Fibroblast of skin of back (primary cell): Measurements from ENCODE around the gene HNRNPUL1.
"Not testable (repeated sequence)": the region's sequence is repeated elsewhere in the genome, so short reads cannot be mapped to it uniquely, and the experiment has no call there.

ENCODE experiments used
- DNase-seq: peaks from one replicate; pipeline ENCODE4 v3.0.0-alpha.2; 2013

The HNRNPUL1 gene

GRCh38 chr19:41327576-41328156 is 63.5 kb downstream of the HNRNPUL1 start:
- DNase-seq = peak; percentile 50

- DNase-seq = peak; percentile 47
Observed at GRCh38 chr19:41328157-41328841, 64.1 kb downstream of the HNRNPUL1 start.

- no peak for DNase-seq
Observed at GRCh38 chr19:41328842-41329225, 64.7 kb downstream of the HNRNPUL1 start.

- no peak for DNase-seq
Observed at GRCh38 chr19:41330481-41330880, 66.3 kb downstream of the HNRNPUL1 start.

- no peak for DNase-seq
Observed at GRCh38 chr19:41330946-41331678, 66.9 kb downstream of the HNRNPUL1 start.

GRCh38 chr19:41332000-41332399 is 67.8 kb downstream of the HNRNPUL1 start:
- no peak for DNase-seq

- DNase-seq = no peak
Observed at GRCh38 chr19:41332468-41332867, 68.3 kb downstream of the HNRNPUL1 start.

GRCh38 chr19:41334793-41335192 is 70.6 kb downstream of the HNRNPUL1 start:
- no peak for DNase-seq

- DNase-seq = no peak
Observed at GRCh38 chr19:41335467-41335866, 71.3 kb downstream of the HNRNPUL1 start.

GRCh38 chr19:41339936-41340335 is 75.8 kb downstream of the HNRNPUL1 start:
- DNase-seq = peak; percentile 94

- no peak for DNase-seq
Observed at GRCh38 chr19:41341669-41342490, 77.7 kb downstream of the HNRNPUL1 start.

- DNase-seq = no peak
Observed at GRCh38 chr19:41344162-41344561, 80.0 kb downstream of the HNRNPUL1 start.

GRCh38 chr19:41346916-41347315 is 82.7 kb downstream of the HNRNPUL1 start:
- DNase-seq = not testable (repeated sequence)

GRCh38 chr19:41350735-41351338 is 86.7 kb downstream of the HNRNPUL1 start:
- DNase-seq = peak; percentile 49

- DNase-seq = peak; percentile 61
Observed at GRCh38 chr19:41351339-41352245, 87.4 kb downstream of the HNRNPUL1 start.

- no peak for DNase-seq
Observed at GRCh38 chr19:41352279-41352608, 88.1 kb downstream of the HNRNPUL1 start.

GRCh38 chr19:41352609-41353465 is 88.7 kb downstream of the HNRNPUL1 start:
- DNase-seq = peak; percentile 52

- DNase-seq = peak; percentile 91
Observed at GRCh38 chr19:41353466-41354342, 89.5 kb downstream of the HNRNPUL1 start, which contains the start of gene TGFB1. TGFB1 (minus strand) TSS chr19:41353922; CDS start chr19:41353044, 878 bp downstream.

GRCh38 chr19:41354343-41354953 is 90.3 kb downstream of the HNRNPUL1 start:
- DNase-seq = no peak
